ENCODE measurements around the gene SCYGR1. TPM values are rescaled to one million over a fixed set of nuclear protein-coding genes. Genes with fewer than 3 reads are reported as not detected.

The SCYGR1 gene
- total and polyA plus RNA-seq, 2 donors from 2014 or later, result not detected

- TF ChIP-seq CTCF (IDR thresholded peaks at IDR 0.05; ENCODE audit: borderline replicate concordance, extremely low read depth, insufficient read depth), result no peak
- FAIRE-seq (no peak), DNase-seq (no peak)
- no peak overlapping the region for H3K27ac ChIP-seq (ENCODE audit: low read depth in 2 of 2, low read length in 2 of 2)
- H3K9ac ChIP-seq (ENCODE audit: low read length in 3 of 3), result no peak overlapping the region
- intact Hi-C loops (cut with DNase I), result no loop called here
- H3K4me1 ChIP-seq (ENCODE audit: control insufficient read depth in 2 of 3, insufficient read depth in 2 of 3, low read depth in 1 of 3, low read length in 3 of 3), result peaks cover 0 to 2% (median 0%) of the 10 kb centered on the region in 3 donors
- H3K4me3 ChIP-seq (ENCODE audit: low read length in 3 of 3), result no peak overlapping the region
- H3K27me3 ChIP-seq (ENCODE audit: control insufficient read depth, insufficient read depth, low read length), result no peaks in the 10 kb centered on the region
- peaks cover 0 to 3% (median 0%) of the 10 kb centered on the region in 3 donors for H3K36me3 ChIP-seq (ENCODE audit: control insufficient read depth in 2 of 3, insufficient read depth in 3 of 3, low read length in 3 of 3)
- H3K9me3 ChIP-seq (ENCODE audit: control insufficient read depth in 2 of 3, insufficient read depth in 1 of 3, low read length in 3 of 3), result no peaks in the 10 kb centered on the region
These were observed 37.6 kb downstream of the SCYGR1 start for GRCh38 chr2:227349989-227350612.

- no peak for TF ChIP-seq CTCF (IDR thresholded peaks at IDR 0.05; ENCODE audit: borderline replicate concordance, extremely low read depth, insufficient read depth)
- H3K4me3 ChIP-seq (ENCODE audit: low read length in 3 of 3), result no peak overlapping the region
- H3K27ac ChIP-seq (ENCODE audit: low read depth in 2 of 2, low read length in 2 of 2), result no peak overlapping the region
- H3K27me3 ChIP-seq (ENCODE audit: control insufficient read depth, insufficient read depth, low read length), result no peaks in the 10 kb centered on the region
- H3K36me3 ChIP-seq (ENCODE audit: control insufficient read depth in 2 of 3, insufficient read depth in 3 of 3, low read length in 3 of 3), result peaks cover 0 to 3% (median 0%) of the 10 kb centered on the region in 3 donors
- no peak overlapping the region for H3K9ac ChIP-seq (ENCODE audit: low read length in 3 of 3)
- no peak for DNase-seq
- intact Hi-C loops (cut with DNase I), result no loop called here
- H3K9me3 ChIP-seq (ENCODE audit: control insufficient read depth in 2 of 3, insufficient read depth in 1 of 3, low read length in 3 of 3), result no peaks in the 10 kb centered on the region
- H3K4me1 ChIP-seq (ENCODE audit: control insufficient read depth in 2 of 3, insufficient read depth in 2 of 3, low read depth in 1 of 3, low read length in 3 of 3), result peaks cover 0 to 2% (median 0%) of the 10 kb centered on the region in 3 donors
- no peak for FAIRE-seq
These were observed 39.4 kb downstream of the SCYGR1 start for GRCh38 chr2:227348324-227348723.

- Histone ChIP-seq H3K4me3 (ENCODE audit: low read length in 3 of 3) (no peak overlapping the region), H3K27me3 (ENCODE audit: control insufficient read depth, insufficient read depth, low read length) (no peaks in the 10 kb centered on the region), H3K27ac (ENCODE audit: low read depth in 2 of 2, low read length in 2 of 2) (no peak overlapping the region), H3K9ac (ENCODE audit: low read length in 3 of 3) (no peak overlapping the region), H3K36me3 (ENCODE audit: control insufficient read depth in 2 of 3, insufficient read depth in 3 of 3, low read length in 3 of 3) (peaks cover 0 to 9% (median 0%) of the 10 kb centered on the region in 3 donors), H3K4me1 (ENCODE audit: control insufficient read depth in 2 of 3, insufficient read depth in 2 of 3, low read depth in 1 of 3, low read length in 3 of 3) (peaks cover 0 to 2% (median 0%) of the 10 kb centered on the region in 3 donors), H3K9me3 (ENCODE audit: control insufficient read depth in 2 of 3, insufficient read depth in 1 of 3, low read length in 3 of 3) (no peaks in the 10 kb centered on the region)
- TF ChIP-seq CTCF (IDR thresholded peaks at IDR 0.05; ENCODE audit: borderline replicate concordance, extremely low read depth, insufficient read depth), result no peak
- FAIRE-seq (no peak), DNase-seq (peak in 3 of 5 donors; percentile 19 to 60 (median 39))
- intact Hi-C loops (cut with DNase I), result no loop called here
These were observed 40.6 kb downstream of the SCYGR1 start for GRCh38 chr2:227347117-227347516.

Measured in kidney (tissue), 14 donors.